Measurements from ENCODE around the gene RAB33A.

The RAB33A gene

GRCh38 chrX:130186651-130187050 lies 14.9 kb downstream of the RAB33A start:
- CTCF ChIA-PET, result interaction anchor here (0.6 kb wide), 1 partner anchor 310 kb away, joined by 3 read pairs; no protein-coding TSS in a partner anchor
- POLR2A ChIA-PET (ENCODE audit: low non-redundant PET), result interaction anchor here (0.5 kb wide), 1 partner anchor 81 kb away, joined by 7 read pairs; no protein-coding TSS in a partner anchor
- no peak for TF ChIP-seq CTCF (conservative IDR thresholded peaks at IDR 0.05; ENCODE audit: low read depth)
- H3K27ac ChIP-seq, result no peak overlapping the region
- no peak for DNase-seq (ENCODE audit: low spot score)

- TF ChIP-seq CTCF (conservative IDR thresholded peaks at IDR 0.05; ENCODE audit: low read depth), result no peak
- POLR2A ChIA-PET (ENCODE audit: low non-redundant PET), result no interaction called here
- CTCF ChIA-PET, result no interaction called here
These were observed 19.0 kb downstream of the RAB33A start for GRCh38 chrX:130190801-130191200.

GRCh38 chrX:130196466-130196865 lies 24.7 kb downstream of the RAB33A start:
- H3K27ac ChIP-seq, result no peak overlapping the region
- POLR2A ChIA-PET (ENCODE audit: low non-redundant PET), result no interaction called here
- CTCF ChIA-PET, result no interaction called here
- no peak for DNase-seq (ENCODE audit: low spot score)
- no peak for TF ChIP-seq CTCF (conservative IDR thresholded peaks at IDR 0.05; ENCODE audit: low read depth)

More at GRCh38 chrX:130190801-130191200, 19.0 kb downstream of the RAB33A start:
- no peak overlapping the region for H3K27ac ChIP-seq
- DNase-seq (ENCODE audit: low spot score), result no peak

- DNase-seq (ENCODE audit: low spot score), result no peak
- TF ChIP-seq CTCF (conservative IDR thresholded peaks at IDR 0.05; ENCODE audit: low read depth), result no peak
- ChIA-PET POLR2A (ENCODE audit: low non-redundant PET) (no interaction called here), CTCF (interaction anchor here (0.6 kb wide), 1 partner anchor 202 kb away, joined by 4 read pairs; no protein-coding TSS in a partner anchor)
- no peak overlapping the region for H3K27ac ChIP-seq
These were observed 25.7 kb downstream of the RAB33A start for GRCh38 chrX:130197464-130197863.

- DNase-seq (ENCODE audit: low spot score), result no peak
- H3K27ac ChIP-seq, result no peak overlapping the region
- TF ChIP-seq CTCF (conservative IDR thresholded peaks at IDR 0.05; ENCODE audit: low read depth), result no peak
- CTCF ChIA-PET, result no interaction called here
- POLR2A ChIA-PET (ENCODE audit: low non-redundant PET), result no interaction called here
These were observed 32.9 kb downstream of the RAB33A start for GRCh38 chrX:130204647-130205046.

GRCh38 chrX:130211415-130212186 lies 39.8 kb downstream of the RAB33A start:
- ChIA-PET CTCF (interaction anchor here (0.6 kb wide), 1 partner anchor 366 kb away, joined by 3 read pairs; no protein-coding TSS in a partner anchor), POLR2A (ENCODE audit: low non-redundant PET) (no interaction called here)
- DNase-seq (ENCODE audit: low spot score), result no peak
- TF ChIP-seq CTCF (conservative IDR thresholded peaks at IDR 0.05; ENCODE audit: low read depth), result no peak
- no peak overlapping the region for H3K27ac ChIP-seq

Measured in RWPE1 (cell line).